ENCODE measurements around the gene MPC1. TPM values are rescaled to one million over a fixed set of nuclear protein-coding genes. Genes with fewer than 3 reads are reported as not detected.

Gene MPC1
- total RNA-seq, 1 donor from 2014 or later, result 32.0 TPM

DNA sequence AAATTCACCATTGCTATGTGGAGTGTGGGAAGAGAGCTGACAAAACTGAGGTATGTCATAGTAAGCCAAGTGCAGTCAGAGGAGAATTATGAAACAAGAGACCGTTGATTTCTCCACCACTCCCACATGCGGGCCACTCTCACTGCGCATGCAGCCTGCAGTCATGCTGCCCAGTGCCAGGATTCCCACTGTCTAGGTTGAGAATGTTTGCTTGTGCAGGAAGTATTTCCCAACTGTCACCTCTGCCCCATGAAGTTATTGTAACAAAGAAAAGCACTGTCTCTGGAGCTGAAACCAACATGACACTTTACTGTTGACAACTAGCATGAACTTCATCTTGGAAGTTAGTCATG is 21.7 kb downstream of the MPC1 start:
- H3K27ac Mint-ChIP-seq (ENCODE audit: unreplicated experiment), result no peak overlapping the region
- no peak for DNase-seq (ENCODE audit: low read depth, low spot score)
- TF ChIP-seq, protein P1, sequence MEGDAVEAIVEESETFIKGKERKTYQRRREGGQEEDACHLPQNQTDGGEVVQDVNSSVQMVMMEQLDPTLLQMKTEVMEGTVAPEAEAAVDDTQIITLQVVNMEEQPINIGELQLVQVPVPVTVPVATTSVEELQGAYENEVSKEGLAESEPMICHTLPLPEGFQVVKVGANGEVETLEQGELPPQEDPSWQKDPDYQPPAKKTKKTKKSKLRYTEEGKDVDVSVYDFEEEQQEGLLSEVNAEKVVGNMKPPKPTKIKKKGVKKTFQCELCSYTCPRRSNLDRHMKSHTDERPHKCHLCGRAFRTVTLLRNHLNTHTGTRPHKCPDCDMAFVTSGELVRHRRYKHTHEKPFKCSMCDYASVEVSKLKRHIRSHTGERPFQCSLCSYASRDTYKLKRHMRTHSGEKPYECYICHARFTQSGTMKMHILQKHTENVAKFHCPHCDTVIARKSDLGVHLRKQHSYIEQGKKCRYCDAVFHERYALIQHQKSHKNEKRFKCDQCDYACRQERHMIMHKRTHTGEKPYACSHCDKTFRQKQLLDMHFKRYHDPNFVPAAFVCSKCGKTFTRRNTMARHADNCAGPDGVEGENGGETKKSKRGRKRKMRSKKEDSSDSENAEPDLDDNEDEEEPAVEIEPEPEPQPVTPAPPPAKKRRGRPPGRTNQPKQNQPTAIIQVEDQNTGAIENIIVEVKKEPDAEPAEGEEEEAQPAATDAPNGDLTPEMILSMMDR (conservative IDR thresholded peaks at IDR 0.05), result no peak
- H3K9me3 Mint-ChIP-seq, result peaks cover 6% of the 10 kb centered on the region
- H3K4me1 Mint-ChIP-seq, result peaks cover 33% of the 10 kb centered on the region
- H3K27me3 Mint-ChIP-seq (ENCODE audit: low read depth), result no peaks in the 10 kb centered on the region
- no peak overlapping the region for H3K4me3 Mint-ChIP-seq
- peaks cover 4% of the 10 kb centered on the region for H3K36me3 Mint-ChIP-seq (ENCODE audit: low read depth)

- TF ChIP-seq, protein P1 (conservative IDR thresholded peaks at IDR 0.05), result no peak
- peaks cover 27% of the 10 kb centered on the region for H3K4me1 Mint-ChIP-seq
- no peak for DNase-seq (ENCODE audit: low read depth, low spot score)
- peaks cover 6% of the 10 kb centered on the region for H3K9me3 Mint-ChIP-seq
- no peak overlapping the region for H3K27ac Mint-ChIP-seq (ENCODE audit: unreplicated experiment)
- H3K27me3 Mint-ChIP-seq (ENCODE audit: low read depth), result peaks cover 2% of the 10 kb centered on the region
- H3K4me3 Mint-ChIP-seq, result no peak overlapping the region
- peaks cover 4% of the 10 kb centered on the region for H3K36me3 Mint-ChIP-seq (ENCODE audit: low read depth)
These were observed 22.3 kb downstream of the MPC1 start for GRCh38 chr6:166360243-166361076.

GRCh38 chr6:166355552-166355951 is 27.2 kb downstream of the MPC1 start:
- Mint-ChIP-seq H3K27me3 (ENCODE audit: low read depth) (peaks cover 5% of the 10 kb centered on the region), H3K27ac (ENCODE audit: unreplicated experiment) (no peak overlapping the region), H3K4me1 (peaks cover 28% of the 10 kb centered on the region), H3K4me3 (no peak overlapping the region), H3K36me3 (ENCODE audit: low read depth) (peaks cover 15% of the 10 kb centered on the region), H3K9me3 (peaks cover 12% of the 10 kb centered on the region)
- no peak for DNase-seq (ENCODE audit: low read depth, low spot score)
- TF ChIP-seq, protein P1 (conservative IDR thresholded peaks at IDR 0.05), result no peak

DNA sequence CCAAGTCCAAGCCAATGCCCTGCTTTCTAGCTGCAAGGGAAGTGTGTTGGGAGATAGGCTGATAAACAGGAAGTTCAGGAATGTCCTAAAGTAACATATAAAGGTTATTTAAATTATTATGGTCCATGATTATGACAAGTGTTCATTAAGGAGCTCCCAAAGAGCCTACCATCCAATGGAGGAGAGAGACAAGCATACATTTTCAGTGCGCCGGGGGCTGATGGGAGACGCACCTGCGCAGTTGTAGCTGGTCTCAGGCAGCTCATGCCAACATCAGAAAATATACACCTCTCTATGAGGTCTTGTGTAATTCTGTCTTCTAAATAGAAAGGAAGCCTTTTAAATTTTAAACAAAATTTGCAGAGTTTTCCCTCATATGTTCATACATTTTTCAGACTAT is 27.8 kb downstream of the MPC1 start:
- no peak for DNase-seq (ENCODE audit: low read depth, low spot score)
- Mint-ChIP-seq H3K27ac (ENCODE audit: unreplicated experiment) (no peak overlapping the region), H3K36me3 (ENCODE audit: low read depth) (peaks cover 15% of the 10 kb centered on the region), H3K9me3 (peaks cover 12% of the 10 kb centered on the region), H3K27me3 (ENCODE audit: low read depth) (peaks cover 5% of the 10 kb centered on the region), H3K4me3 (no peak overlapping the region), H3K4me1 (peaks cover 22% of the 10 kb centered on the region)
- TF ChIP-seq, protein P1 (conservative IDR thresholded peaks at IDR 0.05), result no peak

DNA sequence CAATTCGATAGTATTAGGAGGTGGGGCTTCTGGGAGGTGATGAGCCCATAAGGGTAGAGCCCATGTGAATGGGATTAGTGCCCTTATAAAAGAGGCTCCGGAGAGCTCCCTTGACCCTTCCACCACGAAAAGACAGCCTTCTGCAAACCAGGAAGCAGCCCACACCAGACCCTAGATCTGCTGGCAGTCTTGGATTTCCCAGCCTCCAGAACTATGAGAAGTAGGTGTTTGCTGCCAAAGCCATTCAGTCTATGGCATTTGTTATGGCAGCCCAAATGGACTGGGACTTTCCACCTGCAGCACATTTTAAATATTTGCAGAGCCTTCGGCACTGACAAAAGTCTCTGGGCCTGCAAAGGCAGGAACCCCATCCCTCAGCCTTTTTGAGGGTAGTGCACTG is 28.6 kb downstream of the MPC1 start:
- no peak overlapping the region for H3K4me3 Mint-ChIP-seq
- peaks cover 22% of the 10 kb centered on the region for H3K4me1 Mint-ChIP-seq
- peaks cover 13% of the 10 kb centered on the region for H3K36me3 Mint-ChIP-seq (ENCODE audit: low read depth)
- no peak overlapping the region for H3K27ac Mint-ChIP-seq (ENCODE audit: unreplicated experiment)
- peaks cover 5% of the 10 kb centered on the region for H3K27me3 Mint-ChIP-seq (ENCODE audit: low read depth)
- TF ChIP-seq, protein P1 (conservative IDR thresholded peaks at IDR 0.05), result no peak
- peaks cover 10% of the 10 kb centered on the region for H3K9me3 Mint-ChIP-seq
- no peak for DNase-seq (ENCODE audit: low read depth, low spot score)
